ENCODE data around the gene CYTH3. TPM values are rescaled to one million over a fixed set of nuclear protein-coding genes. Genes with fewer than 3 reads are reported as not detected.

The CYTH3 gene
- total RNA-seq, 1 donor from 2014 or later, result 17.2 TPM

- peaks cover 6% of the 10 kb centered on the region for H3K27me3 Mint-ChIP-seq
- peaks cover 40% of the 10 kb centered on the region for H3K4me1 Mint-ChIP-seq (ENCODE audit: low read depth)
- H3K9me3 Mint-ChIP-seq (ENCODE audit: low read depth), result no peaks in the 10 kb centered on the region
- no peak overlapping the region for H3K4me3 Mint-ChIP-seq (ENCODE audit: low read depth)
- TF ChIP-seq CTCF (IDR thresholded peaks at IDR 0.05; ENCODE audit: unreplicated experiment), result no peak
- DNase-seq (ENCODE audit: low spot score, unreplicated experiment), result no peak
- H3K36me3 Mint-ChIP-seq (ENCODE audit: insufficient read depth), result no peaks in the 10 kb centered on the region
- H3K27ac Mint-ChIP-seq, result no peak overlapping the region
Observed at GRCh38 chr7:6260291-6261187, 11.9 kb downstream of the CYTH3 start.

- Mint-ChIP-seq H3K4me1 (ENCODE audit: low read depth) (peaks cover 45% of the 10 kb centered on the region), H3K27me3 (peaks cover 6% of the 10 kb centered on the region), H3K9me3 (ENCODE audit: low read depth) (no peaks in the 10 kb centered on the region), H3K27ac (no peak overlapping the region), H3K36me3 (ENCODE audit: insufficient read depth) (no peaks in the 10 kb centered on the region), H3K4me3 (ENCODE audit: low read depth) (no peak overlapping the region)
- DNase-seq (ENCODE audit: low spot score, unreplicated experiment), result no peak
- TF ChIP-seq CTCF (IDR thresholded peaks at IDR 0.05; ENCODE audit: unreplicated experiment), result no peak
Observed at GRCh38 chr7:6259257-6259656, 13.2 kb downstream of the CYTH3 start.

- Mint-ChIP-seq H3K4me3 (ENCODE audit: low read depth) (no peak overlapping the region), H3K36me3 (ENCODE audit: insufficient read depth) (no peaks in the 10 kb centered on the region), H3K27me3 (peaks cover 6% of the 10 kb centered on the region), H3K9me3 (ENCODE audit: low read depth) (no peaks in the 10 kb centered on the region), H3K4me1 (ENCODE audit: low read depth) (peaks cover 44% of the 10 kb centered on the region), H3K27ac (no peak overlapping the region)
- no peak for TF ChIP-seq CTCF (IDR thresholded peaks at IDR 0.05; ENCODE audit: unreplicated experiment)
- no peak for DNase-seq (ENCODE audit: low spot score, unreplicated experiment)
Observed at GRCh38 chr7:6258440-6259182, 13.8 kb downstream of the CYTH3 start.

DNA sequence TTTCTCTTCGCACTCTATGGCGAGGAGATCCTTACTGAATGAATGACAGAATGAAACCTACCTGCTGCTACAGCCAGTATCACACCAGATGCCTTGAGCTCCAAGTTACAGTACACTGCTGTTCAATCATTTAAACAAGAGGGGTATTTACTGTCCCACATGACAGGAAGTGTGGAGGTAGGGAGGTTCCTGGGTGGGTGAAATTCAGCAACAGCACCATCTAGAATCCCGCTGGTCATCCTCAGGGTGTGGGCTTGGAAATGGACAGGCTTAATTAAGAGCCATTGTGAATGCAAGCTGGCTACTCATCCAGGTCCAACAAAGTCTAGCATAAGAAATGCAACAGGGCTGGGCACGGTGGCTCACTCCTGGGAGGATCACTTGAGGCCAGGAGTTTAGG, 14.7 kb downstream of the CYTH3 start:
- Mint-ChIP-seq H3K4me1 (ENCODE audit: low read depth) (peaks cover 35% of the 10 kb centered on the region), H3K36me3 (ENCODE audit: insufficient read depth) (no peaks in the 10 kb centered on the region), H3K4me3 (ENCODE audit: low read depth) (no peak overlapping the region), H3K27me3 (peaks cover 6% of the 10 kb centered on the region), H3K9me3 (ENCODE audit: low read depth) (no peaks in the 10 kb centered on the region), H3K27ac (no peak overlapping the region)
- no peak for TF ChIP-seq CTCF (IDR thresholded peaks at IDR 0.05; ENCODE audit: unreplicated experiment)
- no peak for DNase-seq (ENCODE audit: low spot score, unreplicated experiment)

- peaks cover 32% of the 10 kb centered on the region for H3K4me1 Mint-ChIP-seq (ENCODE audit: low read depth)
- H3K27ac Mint-ChIP-seq, result no peak overlapping the region
- H3K9me3 Mint-ChIP-seq (ENCODE audit: low read depth), result no peaks in the 10 kb centered on the region
- no peaks in the 10 kb centered on the region for H3K36me3 Mint-ChIP-seq (ENCODE audit: insufficient read depth)
- DNase-seq (ENCODE audit: low spot score, unreplicated experiment), result no peak
- TF ChIP-seq CTCF (IDR thresholded peaks at IDR 0.05; ENCODE audit: unreplicated experiment), result no peak
- peaks cover 10% of the 10 kb centered on the region for H3K27me3 Mint-ChIP-seq
- no peak overlapping the region for H3K4me3 Mint-ChIP-seq (ENCODE audit: low read depth)
Observed at GRCh38 chr7:6256677-6257535, 15.5 kb downstream of the CYTH3 start.
